ENCODE results near the gene LYPD6B.

The LYPD6B gene

DNA sequence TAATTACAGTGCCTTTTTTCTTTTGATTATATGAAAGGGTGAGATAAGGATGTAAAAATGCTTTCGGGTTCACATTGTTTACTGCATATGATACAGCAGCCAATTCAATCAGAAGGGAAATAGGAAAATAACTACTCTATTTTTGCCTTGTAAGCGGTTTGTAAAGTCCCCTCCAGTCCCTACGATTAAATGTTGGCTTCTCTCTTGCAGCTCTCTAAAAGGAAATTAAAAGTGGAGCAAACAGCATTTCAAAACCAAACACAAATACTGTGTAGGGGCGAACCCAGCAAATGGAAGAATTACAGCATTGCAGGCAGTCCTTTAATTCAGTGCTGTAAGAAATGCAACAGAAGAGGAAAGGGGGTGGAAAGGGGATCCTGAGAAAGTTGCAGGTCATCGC lies 18.9 kb downstream of the LYPD6B start:
- no peak overlapping the region for H2AK5ac ChIP-seq (ENCODE audit: low read length)
- no peak overlapping the region for H3K4me2 ChIP-seq (ENCODE audit: low read length)
- no peak overlapping the region for H4K8ac ChIP-seq (ENCODE audit: low read depth, low read length)
- no peaks in the 10 kb centered on the region for H3K79me2 ChIP-seq (ENCODE audit: control insufficient read depth, insufficient read depth, low read length)
- no peak overlapping the region for H3K56ac ChIP-seq (ENCODE audit: low read length)
- no peaks in the 10 kb centered on the region for H3K79me1 ChIP-seq (ENCODE audit: low read length)
- no peak overlapping the region for H3K4ac ChIP-seq (ENCODE audit: low read depth, low read length)
- no peak overlapping the region for H3K18ac ChIP-seq (ENCODE audit: low read length)
- H2BK120ac ChIP-seq (ENCODE audit: low read depth, low read length): no peak overlapping the region
- no peak overlapping the region for H2BK5ac ChIP-seq (ENCODE audit: low read length)
- no peak overlapping the region for H3K23ac ChIP-seq (ENCODE audit: low read length)
- H3K36me3 ChIP-seq (ENCODE audit: control insufficient read depth, insufficient read depth, low read length): no peaks in the 10 kb centered on the region
- no peak overlapping the region for H3K27ac ChIP-seq (ENCODE audit: low read depth, low read length)
- no peak overlapping the region for H3K9ac ChIP-seq (ENCODE audit: low read length)
- no peaks in the 10 kb centered on the region for H3K27me3 ChIP-seq (ENCODE audit: insufficient read depth, low read length, poor library complexity)
- H4K5ac ChIP-seq (ENCODE audit: low read length): no peak overlapping the region
- H3K4me3 ChIP-seq (ENCODE audit: low read length): no peak overlapping the region
- no peak for DNase-seq
- H2BK15ac ChIP-seq (replicated peaks; ENCODE audit: low read depth): no peak overlapping the region
- no peaks in the 10 kb centered on the region for H3K4me1 ChIP-seq (ENCODE audit: control insufficient read depth, low read depth, low read length)
- WGBS (ENCODE audit: extremely low coverage, insufficient coverage, low lambda C conversion rate): no CpG with 5 or more reads among the region's 5 CpGs

DNA sequence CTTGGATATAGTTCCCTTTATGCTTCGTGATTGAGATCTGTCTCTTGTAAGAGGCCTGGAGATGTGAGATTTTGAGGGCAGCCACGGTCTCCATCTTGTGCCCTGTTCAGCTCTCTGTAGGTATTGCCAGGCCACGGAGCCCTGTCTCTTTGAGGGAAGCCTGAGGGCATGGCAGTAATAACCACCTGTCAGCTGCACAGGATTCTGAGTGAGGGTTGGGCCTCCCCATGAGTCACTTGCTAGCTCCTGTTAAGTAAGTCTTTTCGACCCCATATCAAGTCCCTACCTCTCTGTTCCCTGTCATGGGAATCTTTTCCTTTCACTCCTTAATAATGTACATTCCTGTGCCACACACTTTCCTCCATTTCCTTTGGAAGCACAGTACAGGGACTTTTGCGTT lies 20.4 kb downstream of the LYPD6B start:
- Histone ChIP-seq H3K18ac (ENCODE audit: low read length) (no peak overlapping the region), H3K36me3 (ENCODE audit: control insufficient read depth, insufficient read depth, low read length) (no peaks in the 10 kb centered on the region), H3K9ac (ENCODE audit: low read length) (no peak overlapping the region), H3K56ac (ENCODE audit: low read length) (no peak overlapping the region), H2BK15ac (replicated peaks; ENCODE audit: low read depth) (no peak overlapping the region), H3K4me1 (ENCODE audit: control insufficient read depth, low read depth, low read length) (no peaks in the 10 kb centered on the region), H3K4me2 (ENCODE audit: low read length) (no peak overlapping the region), H3K27me3 (ENCODE audit: insufficient read depth, low read length, poor library complexity) (no peaks in the 10 kb centered on the region), H3K27ac (ENCODE audit: low read depth, low read length) (no peak overlapping the region), H2BK5ac (ENCODE audit: low read length) (no peak overlapping the region), H3K79me1 (ENCODE audit: low read length) (no peaks in the 10 kb centered on the region), H4K5ac (ENCODE audit: low read length) (no peak overlapping the region), H3K23ac (ENCODE audit: low read length) (no peak overlapping the region), H3K79me2 (ENCODE audit: control insufficient read depth, insufficient read depth, low read length) (no peaks in the 10 kb centered on the region), H4K8ac (ENCODE audit: low read depth, low read length) (no peak overlapping the region), H2AK5ac (ENCODE audit: low read length) (no peak overlapping the region), H2BK120ac (ENCODE audit: low read depth, low read length) (no peak overlapping the region), H3K4me3 (ENCODE audit: low read length) (no peak overlapping the region), H3K4ac (ENCODE audit: low read depth, low read length) (no peak overlapping the region)
- DNase-seq: no peak
- WGBS (ENCODE audit: extremely low coverage, insufficient coverage, low lambda C conversion rate): no CpG with 5 or more reads among the region's 5 CpGs

DNA sequence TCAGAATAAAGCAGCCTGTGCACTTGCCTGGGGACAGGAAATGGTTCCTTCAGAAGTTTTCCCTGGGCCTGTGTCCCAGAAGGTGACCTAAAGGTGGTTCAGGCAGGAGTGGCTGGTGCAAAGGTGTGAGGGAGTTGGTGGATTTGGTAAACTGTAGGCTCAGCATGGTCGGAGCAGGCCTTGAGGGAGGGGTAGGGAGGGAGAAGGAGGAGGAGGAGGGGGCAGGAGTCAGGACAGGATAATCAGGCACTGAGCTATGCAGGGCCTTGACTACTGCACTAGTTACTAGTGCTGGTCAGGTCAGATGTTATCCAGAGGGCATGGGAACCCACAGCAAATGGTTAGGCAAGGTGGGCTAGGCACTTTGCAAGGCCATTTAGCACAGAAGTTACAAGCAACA lies 21.3 kb downstream of the LYPD6B start:
- Histone ChIP-seq H3K23ac (ENCODE audit: low read length) (no peak overlapping the region), H3K9ac (ENCODE audit: low read length) (no peak overlapping the region), H3K4me2 (ENCODE audit: low read length) (no peak overlapping the region), H3K79me1 (ENCODE audit: low read length) (no peaks in the 10 kb centered on the region), H3K4ac (ENCODE audit: low read depth, low read length) (peak overlapping the region; percentile 43), H2AK5ac (ENCODE audit: low read length) (no peak overlapping the region), H3K79me2 (ENCODE audit: control insufficient read depth, insufficient read depth, low read length) (no peaks in the 10 kb centered on the region), H4K8ac (ENCODE audit: low read depth, low read length) (no peak overlapping the region), H3K27me3 (ENCODE audit: insufficient read depth, low read length, poor library complexity) (no peaks in the 10 kb centered on the region), H2BK120ac (ENCODE audit: low read depth, low read length) (no peak overlapping the region), H3K36me3 (ENCODE audit: control insufficient read depth, insufficient read depth, low read length) (no peaks in the 10 kb centered on the region), H4K5ac (ENCODE audit: low read length) (no peak overlapping the region), H2BK5ac (ENCODE audit: low read length) (no peak overlapping the region), H3K56ac (ENCODE audit: low read length) (peak overlapping the region; percentile 6), H3K4me1 (ENCODE audit: control insufficient read depth, low read depth, low read length) (peaks cover under 1% of the 10 kb centered on the region), H3K27ac (ENCODE audit: low read depth, low read length) (no peak overlapping the region), H2BK15ac (replicated peaks; ENCODE audit: low read depth) (no peak overlapping the region), H3K4me3 (ENCODE audit: low read length) (no peak overlapping the region), H3K18ac (ENCODE audit: low read length) (no peak overlapping the region)
- no CpG with 5 or more reads among the region's 1 CpG for WGBS (ENCODE audit: extremely low coverage, insufficient coverage, low lambda C conversion rate)
- no peak for DNase-seq

DNA sequence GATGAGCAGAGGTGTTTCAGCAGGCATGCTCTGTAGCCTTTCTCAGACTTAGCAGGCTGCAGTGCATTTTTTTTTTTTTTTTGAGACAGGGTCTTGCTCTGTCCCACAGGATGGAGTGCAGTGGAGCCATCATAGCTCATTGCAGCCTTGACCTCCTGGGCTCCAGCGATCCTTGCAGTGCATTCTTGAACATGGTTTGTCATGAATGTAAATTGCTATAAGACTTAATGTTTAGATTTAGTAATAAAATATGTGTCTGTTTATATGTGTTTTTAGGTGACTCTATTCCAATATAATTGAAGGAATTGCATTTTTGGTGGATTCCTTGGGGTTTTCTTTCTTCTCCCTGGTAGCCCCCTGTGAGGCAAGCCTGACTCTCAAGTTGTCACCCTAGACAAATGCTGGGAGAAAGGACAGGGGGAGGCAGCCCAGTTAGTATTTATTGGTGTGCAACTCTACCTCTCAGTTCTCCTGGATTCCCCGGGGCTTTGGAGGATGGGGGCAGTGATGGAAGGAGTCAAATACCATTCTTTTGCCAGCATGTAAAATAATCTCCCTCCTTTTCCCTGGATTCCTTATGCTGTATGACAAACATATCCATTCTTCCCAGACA lies 22.7 kb downstream of the LYPD6B start:
- no peak overlapping the region for H4K5ac ChIP-seq (ENCODE audit: low read length)
- no peak overlapping the region for H2BK120ac ChIP-seq (ENCODE audit: low read depth, low read length)
- no peak overlapping the region for H2BK5ac ChIP-seq (ENCODE audit: low read length)
- H3K4me1 ChIP-seq (ENCODE audit: control insufficient read depth, low read depth, low read length): peaks cover 2% of the 10 kb centered on the region
- H3K4me2 ChIP-seq (ENCODE audit: low read length): no peak overlapping the region
- H3K18ac ChIP-seq (ENCODE audit: low read length): no peak overlapping the region
- no peak overlapping the region for H3K56ac ChIP-seq (ENCODE audit: low read length)
- no peaks in the 10 kb centered on the region for H3K79me2 ChIP-seq (ENCODE audit: control insufficient read depth, insufficient read depth, low read length)
- WGBS (ENCODE audit: extremely low coverage, insufficient coverage, low lambda C conversion rate): no CpG with 5 or more reads among the region's 2 CpGs
- no peak overlapping the region for H4K8ac ChIP-seq (ENCODE audit: low read depth, low read length)
- no peak for DNase-seq
- no peaks in the 10 kb centered on the region for H3K27me3 ChIP-seq (ENCODE audit: insufficient read depth, low read length, poor library complexity)
- no peak overlapping the region for H3K4ac ChIP-seq (ENCODE audit: low read depth, low read length)
- no peak overlapping the region for H2BK15ac ChIP-seq (replicated peaks; ENCODE audit: low read depth)
- H3K9ac ChIP-seq (ENCODE audit: low read length): no peak overlapping the region
- H3K79me1 ChIP-seq (ENCODE audit: low read length): no peaks in the 10 kb centered on the region
- no peak overlapping the region for H3K23ac ChIP-seq (ENCODE audit: low read length)
- no peak overlapping the region for H2AK5ac ChIP-seq (ENCODE audit: low read length)
- H3K36me3 ChIP-seq (ENCODE audit: control insufficient read depth, insufficient read depth, low read length): no peaks in the 10 kb centered on the region
- H3K27ac ChIP-seq (ENCODE audit: low read depth, low read length): no peak overlapping the region
- no peak overlapping the region for H3K4me3 ChIP-seq (ENCODE audit: low read length)

DNA sequence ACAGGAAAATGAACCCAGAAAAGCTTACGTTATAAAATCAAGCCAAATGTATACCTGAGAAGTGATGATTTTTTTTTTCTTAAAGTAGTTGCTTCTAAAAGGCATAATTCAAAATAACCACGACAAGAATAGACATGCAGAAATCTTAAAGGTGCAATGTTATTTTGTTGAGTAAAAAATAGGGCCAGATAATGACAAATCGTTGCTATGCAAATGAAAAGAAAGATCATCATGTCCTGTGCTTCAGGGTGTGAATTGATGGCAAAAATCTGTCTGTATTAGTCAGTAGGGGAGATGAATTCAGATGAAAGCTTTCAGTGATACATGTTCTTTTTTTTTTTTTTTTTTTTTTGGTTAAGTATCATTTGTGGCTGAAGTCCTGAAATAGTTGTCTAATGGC lies 24.0 kb downstream of the LYPD6B start:
- Histone ChIP-seq H3K27me3 (ENCODE audit: insufficient read depth, low read length, poor library complexity) (no peaks in the 10 kb centered on the region), H3K4me2 (ENCODE audit: low read length) (no peak overlapping the region), H3K4ac (ENCODE audit: low read depth, low read length) (no peak overlapping the region), H3K4me3 (ENCODE audit: low read length) (no peak overlapping the region), H3K27ac (ENCODE audit: low read depth, low read length) (no peak overlapping the region), H3K79me2 (ENCODE audit: control insufficient read depth, insufficient read depth, low read length) (no peaks in the 10 kb centered on the region), H3K4me1 (ENCODE audit: control insufficient read depth, low read depth, low read length) (peaks cover 2% of the 10 kb centered on the region), H2BK120ac (ENCODE audit: low read depth, low read length) (no peak overlapping the region), H2AK5ac (ENCODE audit: low read length) (no peak overlapping the region), H3K23ac (ENCODE audit: low read length) (no peak overlapping the region), H4K8ac (ENCODE audit: low read depth, low read length) (no peak overlapping the region), H3K18ac (ENCODE audit: low read length) (no peak overlapping the region), H3K36me3 (ENCODE audit: control insufficient read depth, insufficient read depth, low read length) (no peaks in the 10 kb centered on the region), H3K79me1 (ENCODE audit: low read length) (no peaks in the 10 kb centered on the region), H3K56ac (ENCODE audit: low read length) (no peak overlapping the region), H2BK15ac (replicated peaks; ENCODE audit: low read depth) (no peak overlapping the region), H2BK5ac (ENCODE audit: low read length) (no peak overlapping the region), H3K9ac (ENCODE audit: low read length) (no peak overlapping the region), H4K5ac (ENCODE audit: low read length) (no peak overlapping the region)
- no CpG with 5 or more reads among the region's 3 CpGs for WGBS (ENCODE audit: extremely low coverage, insufficient coverage, low lambda C conversion rate)
- DNase-seq: no peak

DNA sequence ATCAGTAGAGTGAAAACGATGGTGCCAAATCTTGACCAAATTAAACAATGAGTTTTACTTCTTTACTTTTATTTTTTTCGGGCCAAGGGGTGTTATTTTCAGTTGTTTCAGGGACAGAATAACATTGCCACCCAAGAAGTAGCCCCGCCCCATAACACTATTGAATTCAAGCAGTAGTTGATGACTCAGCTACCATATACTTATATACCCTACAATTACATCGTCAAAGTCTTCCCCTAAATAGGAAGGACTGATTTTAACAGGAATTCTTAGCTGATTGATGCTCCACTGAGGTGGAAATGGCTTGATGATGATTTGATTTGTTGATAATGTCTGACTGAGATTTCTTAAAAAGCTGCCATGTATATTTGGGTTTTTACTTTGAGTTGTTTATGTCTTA lies 24.7 kb downstream of the LYPD6B start:
- no peak overlapping the region for H4K5ac ChIP-seq (ENCODE audit: low read length)
- H3K79me2 ChIP-seq (ENCODE audit: control insufficient read depth, insufficient read depth, low read length): no peaks in the 10 kb centered on the region
- no peak overlapping the region for H3K18ac ChIP-seq (ENCODE audit: low read length)
- no peaks in the 10 kb centered on the region for H3K36me3 ChIP-seq (ENCODE audit: control insufficient read depth, insufficient read depth, low read length)
- no peaks in the 10 kb centered on the region for H3K79me1 ChIP-seq (ENCODE audit: low read length)
- no peak overlapping the region for H3K4me3 ChIP-seq (ENCODE audit: low read length)
- H2BK15ac ChIP-seq (replicated peaks; ENCODE audit: low read depth): no peak overlapping the region
- H2AK5ac ChIP-seq (ENCODE audit: low read length): no peak overlapping the region
- H3K27me3 ChIP-seq (ENCODE audit: insufficient read depth, low read length, poor library complexity): no peaks in the 10 kb centered on the region
- H3K23ac ChIP-seq (ENCODE audit: low read length): no peak overlapping the region
- WGBS (ENCODE audit: extremely low coverage, insufficient coverage, low lambda C conversion rate): no CpG with 5 or more reads among the region's 4 CpGs
- peak; percentile 65 for DNase-seq
- no peak overlapping the region for H3K4me2 ChIP-seq (ENCODE audit: low read length)
- peaks cover 2% of the 10 kb centered on the region for H3K4me1 ChIP-seq (ENCODE audit: control insufficient read depth, low read depth, low read length)
- H3K27ac ChIP-seq (ENCODE audit: low read depth, low read length): no peak overlapping the region
- no peak overlapping the region for H2BK120ac ChIP-seq (ENCODE audit: low read depth, low read length)
- H3K4ac ChIP-seq (ENCODE audit: low read depth, low read length): no peak overlapping the region
- no peak overlapping the region for H3K9ac ChIP-seq (ENCODE audit: low read length)
- H3K56ac ChIP-seq (ENCODE audit: low read length): no peak overlapping the region
- H2BK5ac ChIP-seq (ENCODE audit: low read length): no peak overlapping the region
- H4K8ac ChIP-seq (ENCODE audit: low read depth, low read length): no peak overlapping the region
